Measurements from ENCODE around the gene CCNY.

- no peak for TF ChIP-seq CTCF (conservative IDR thresholded peaks at IDR 0.05; ENCODE audit: low read depth, low read length)
- no peak for TF ChIP-seq RCOR1 (IDR thresholded peaks at IDR 0.05; ENCODE audit: insufficient replicate concordance, low read length)
- TF ChIP-seq, protein P1, sequence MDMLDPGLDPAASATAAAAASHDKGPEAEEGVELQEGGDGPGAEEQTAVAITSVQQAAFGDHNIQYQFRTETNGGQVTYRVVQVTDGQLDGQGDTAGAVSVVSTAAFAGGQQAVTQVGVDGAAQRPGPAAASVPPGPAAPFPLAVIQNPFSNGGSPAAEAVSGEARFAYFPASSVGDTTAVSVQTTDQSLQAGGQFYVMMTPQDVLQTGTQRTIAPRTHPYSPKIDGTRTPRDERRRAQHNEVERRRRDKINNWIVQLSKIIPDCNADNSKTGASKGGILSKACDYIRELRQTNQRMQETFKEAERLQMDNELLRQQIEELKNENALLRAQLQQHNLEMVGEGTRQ (IDR thresholded peaks at IDR 0.05; ENCODE audit: low read depth, low read length): no peak
- TF ChIP-seq SMC3 (IDR thresholded peaks at IDR 0.05; ENCODE audit: low read depth, low read length): no peak
- TF ChIP-seq POLR2A (IDR thresholded peaks at IDR 0.05; ENCODE audit: low read depth, low read length): no peak
- TF ChIP-seq CEBPB (IDR thresholded peaks at IDR 0.05; ENCODE audit: low read depth, low read length): no peak
- TF ChIP-seq, protein P2, sequence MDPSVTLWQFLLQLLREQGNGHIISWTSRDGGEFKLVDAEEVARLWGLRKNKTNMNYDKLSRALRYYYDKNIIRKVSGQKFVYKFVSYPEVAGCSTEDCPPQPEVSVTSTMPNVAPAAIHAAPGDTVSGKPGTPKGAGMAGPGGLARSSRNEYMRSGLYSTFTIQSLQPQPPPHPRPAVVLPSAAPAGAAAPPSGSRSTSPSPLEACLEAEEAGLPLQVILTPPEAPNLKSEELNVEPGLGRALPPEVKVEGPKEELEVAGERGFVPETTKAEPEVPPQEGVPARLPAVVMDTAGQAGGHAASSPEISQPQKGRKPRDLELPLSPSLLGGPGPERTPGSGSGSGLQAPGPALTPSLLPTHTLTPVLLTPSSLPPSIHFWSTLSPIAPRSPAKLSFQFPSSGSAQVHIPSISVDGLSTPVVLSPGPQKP (IDR thresholded peaks at IDR 0.05; ENCODE audit: borderline replicate concordance, low read depth, low read length): no peak
- no peak for TF ChIP-seq BHLHE40 (IDR thresholded peaks at IDR 0.05; ENCODE audit: low read depth, low read length)
- TF ChIP-seq RFX5 (IDR thresholded peaks at IDR 0.05; ENCODE audit: low read depth, low read length): no peak
- TF ChIP-seq MAFK (IDR thresholded peaks at IDR 0.05; ENCODE audit: low read depth, low read length): peak; percentile 70
- TF ChIP-seq MXI1 (IDR thresholded peaks at IDR 0.05; ENCODE audit: borderline replicate concordance, low read depth, low read length): no peak
Measured at GRCh38 chr10:35578618-35578956, 242.3 kb downstream of the CCNY start.
